Gastrocnemius medialis (tissue), 4 donors: ENCODE data around the gene GNAO1. TPM values are rescaled to one million over a fixed set of nuclear protein-coding genes. Genes with fewer than 3 reads are reported as not detected.

Source experiments
- ATAC-seq, 2 donors: fragments of 150-250 bp; one replicate each; pipeline ENCODE4 v1.9.1; 2016
- DNase-seq, 2 donors: peaks; one replicate each; pipeline ENCODE4 v3.0.0-alpha.2; 2019
- H3K27ac ChIP-seq, 4 donors: fragments of 200-600 bp; sonication (generic); 1 replicate in 1 of 4; 2 replicates in 3 of 4; pipeline ENCODE4 v1.5.1; 2016 to 2018; ENCODE audit warnings: mild to moderate bottlenecking in 2 of 4, moderate library complexity in 1 of 4
- H3K27me3 ChIP-seq, 3 donors: fragments of 200-600 bp; sonication (generic) in 2 of 3; 1 replicate in 1 of 3; 2 replicates in 2 of 3; pipeline versions ENCODE4 v1.5.1 to v1.6.0; 2016 to 2019; ENCODE audit warnings: mild to moderate bottlenecking in 1 of 3, moderate library complexity in 1 of 3
- H3K36me3 ChIP-seq, 2 donors: fragments of 200-600 bp; sonication (generic) in 1 of 2; one replicate each; pipeline ENCODE4 v1.5.1; 2017 to 2018
- H3K4me1 ChIP-seq, 2 donors: fragments of 200-600 bp; sonication (generic) in 1 of 2; one replicate each; pipeline ENCODE4 v1.5.1; 2016 to 2017; ENCODE audit warnings: mild to moderate bottlenecking in 2 of 2
- H3K4me3 ChIP-seq, 4 donors: fragments of 200-600 bp; sonication (generic) in 3 of 4; 1 replicate in 1 of 4; 2 replicates in 3 of 4; pipeline ENCODE4 v1.5.1; 2016 to 2019; ENCODE audit warnings: mild to moderate bottlenecking in 2 of 4
- H3K9me3 ChIP-seq, 3 donors: fragments of 200-600 bp; sonication (generic) in 2 of 3; 1 replicate in 1 of 3; 2 replicates in 2 of 3; pipeline ENCODE4 v1.5.1; 2016 to 2019
- CTCF ChIP-seq, 5 experiments: fragments of 450-650 bp in 3 of 5; fragments of 200-600 bp in 2 of 5; sonication (generic) in 2 of 5; IDR thresholded peaks in 4 of 5; conservative IDR thresholded peaks in 1 of 5; 1 replicate in 4 of 5; 2 replicates in 1 of 5; pipeline ENCODE4 v1.5.1; 2016 to 2019; ENCODE audit warnings: antibody characterized with exemption in 5 of 5, mild to moderate bottlenecking in 3 of 5, moderate library complexity in 3 of 5
- POLR2A ChIP-seq, 2 donors: fragments of 450-650 bp; IDR thresholded peaks; one replicate each; pipeline ENCODE4 v1.6.1; 2017; ENCODE audit warnings: antibody characterized with exemption in 2 of 2, mild to moderate bottlenecking in 2 of 2, moderate library complexity in 2 of 2
- in situ Hi-C, 4 donors: fragments of 200-750 bp; cut with MboI; loops; one replicate each; pipeline versions ENCODE4 v1.15.0 to v1.8.0; 2017; ENCODE audit warnings: low sequenced_read_pairs in 4 of 4
- intact Hi-C: fragments of 100-400 bp; cut with DNase I; formaldehyde crosslinking; loops from one replicate; pipeline ENCODE4 v1.15.1; 2023; ENCODE audit warnings: low total_unique reads
- total RNA-seq, 4 donors: library from RNA; depleted of rRNA; stranded (reverse); fragments of >200 nt; gene quantifications; one replicate each; pipeline versions ENCODE4 v1.1.0 to v1.2.3, GENCODE V29; 2016

The GNAO1 gene
- total RNA-seq, 4 donors from 2014 or later: 0.25 to 2.0 (median 0.79) TPM

DNA sequence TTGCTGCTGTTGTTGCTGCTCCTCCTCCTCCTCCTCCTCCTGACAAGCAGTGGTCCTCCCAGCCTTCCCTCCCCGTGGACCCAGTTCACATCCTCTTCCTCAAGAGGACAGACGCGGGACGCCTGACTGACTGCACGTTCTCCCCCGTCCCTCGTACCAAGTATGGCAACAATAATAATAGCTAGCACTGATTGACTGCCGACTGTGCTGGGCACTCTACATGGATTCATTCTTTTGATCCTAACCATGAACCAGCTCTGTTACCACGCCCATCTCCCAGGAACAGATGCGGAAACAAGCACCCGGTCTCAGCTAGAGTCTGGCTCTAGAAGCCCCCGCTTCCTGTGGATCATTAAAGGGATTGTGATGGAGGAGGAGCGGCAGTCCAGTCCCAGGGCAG lies 78.0 kb downstream of the GNAO1 start:
- H3K9me3 ChIP-seq: no peaks in the 10 kb centered on the region
- H3K4me3 ChIP-seq: no peak overlapping the region
- DNase-seq (no peak), ATAC-seq (no peak)
- in situ Hi-C loops: no loop called here
- intact Hi-C loops: no loop called here
- TF ChIP-seq POLR2A (IDR thresholded peaks at IDR 0.05) (no peak), CTCF (IDR thresholded peaks at IDR 0.05 in 4 of 5, conservative IDR thresholded peaks at IDR 0.05 in 1 of 5) (no peak)
- H3K27me3 ChIP-seq: no peaks in the 10 kb centered on the region
- H3K4me1 ChIP-seq: no peaks in the 10 kb centered on the region
- peak overlapping the region in 3 of 4 donors; percentile 9 to 45 (median 20) for H3K27ac ChIP-seq
- no peaks in the 10 kb centered on the region for H3K36me3 ChIP-seq

- no peak for TF ChIP-seq CTCF (IDR thresholded peaks at IDR 0.05 in 4 of 5, conservative IDR thresholded peaks at IDR 0.05 in 1 of 5)
- TF ChIP-seq POLR2A (IDR thresholded peaks at IDR 0.05): no peak
- Histone ChIP-seq H3K9me3 (no peaks in the 10 kb centered on the region), H3K27me3 (no peaks in the 10 kb centered on the region), H3K36me3 (no peaks in the 10 kb centered on the region), H3K4me1 (no peaks in the 10 kb centered on the region), H3K4me3 (no peak overlapping the region), H3K27ac (peak overlapping the region in 2 of 4 donors; percentile 20 to 45)
- intact Hi-C loops (no loop called here), in situ Hi-C loops (no loop called here)
- DNase-seq: peak in 1 of 2 donors; percentile 37
- peak; percentile 67 to 73 for ATAC-seq
These were observed 78.8 kb downstream of the GNAO1 start for GRCh38 chr16:56269811-56270684.

- in situ Hi-C loops (no loop called here), intact Hi-C loops (no loop called here)
- ATAC-seq (no peak), DNase-seq (no peak)
- no peak overlapping the region for H3K27ac ChIP-seq
- no peaks in the 10 kb centered on the region for H3K36me3 ChIP-seq
- H3K9me3 ChIP-seq: no peaks in the 10 kb centered on the region
- H3K4me3 ChIP-seq: no peak overlapping the region
- H3K27me3 ChIP-seq: no peaks in the 10 kb centered on the region
- TF ChIP-seq POLR2A (IDR thresholded peaks at IDR 0.05) (no peak), CTCF (IDR thresholded peaks at IDR 0.05 in 4 of 5, conservative IDR thresholded peaks at IDR 0.05 in 1 of 5) (no peak)
- no peaks in the 10 kb centered on the region for H3K4me1 ChIP-seq
These were observed 79.5 kb downstream of the GNAO1 start for GRCh38 chr16:56270828-56271227.

GRCh38 chr16:56272583-56272894 lies 81.2 kb downstream of the GNAO1 start:
- TF ChIP-seq CTCF (IDR thresholded peaks at IDR 0.05 in 4 of 5, conservative IDR thresholded peaks at IDR 0.05 in 1 of 5) (no peak), POLR2A (IDR thresholded peaks at IDR 0.05) (no peak)
- H3K27me3 ChIP-seq: no peaks in the 10 kb centered on the region
- no peaks in the 10 kb centered on the region for H3K9me3 ChIP-seq
- ATAC-seq: no peak
- intact Hi-C loops: no loop called here
- no peak overlapping the region for H3K27ac ChIP-seq
- in situ Hi-C loops: no loop called here
- no peaks in the 10 kb centered on the region for H3K36me3 ChIP-seq
- H3K4me3 ChIP-seq: no peak overlapping the region
- no peaks in the 10 kb centered on the region for H3K4me1 ChIP-seq
- no peak for DNase-seq
